Transverse colon (tissue), 4 donors: Measurements from ENCODE around the gene SLC17A8. TPM values are rescaled to one million over a fixed set of nuclear protein-coding genes. Genes with fewer than 3 reads are reported as not detected.
A peak's percentile ranks its signal among the peaks of the same experiment; 100 is the strongest.

Experiments used
- DNase-seq: peaks from one replicate; pipeline ENCODE4 v3.0.0-alpha.2; 2019
- H3K27ac ChIP-seq, 4 donors: fragments of 200-600 bp; sonication (generic); 2 replicates each; pipeline ENCODE4 v1.5.1; 2016 to 2018; ENCODE audit warnings: inconsistent platforms in 4 of 4
- H3K27me3 ChIP-seq: fragments of 200-600 bp; sonication (generic); 2 replicates; pipeline ENCODE4 v1.5.1; 2017; ENCODE audit warnings: inconsistent platforms
- H3K36me3 ChIP-seq, 4 donors: fragments of 200-600 bp; sonication (generic); 2 replicates each; pipeline ENCODE4 v1.5.1; 2017 to 2019; ENCODE audit warnings: inconsistent platforms in 4 of 4
- H3K4me1 ChIP-seq, 4 donors: fragments of 200-600 bp; sonication (generic); 2 replicates each; pipeline ENCODE4 v1.5.1; 2017 to 2020; ENCODE audit warnings: inconsistent platforms in 4 of 4
- H3K4me3 ChIP-seq, 4 donors: fragments of 200-600 bp; sonication (generic); 1 replicate in 1 of 4; 2 replicates in 3 of 4; pipeline versions ENCODE4 v1.5.1 to v1.6.1; 2017 to 2019; ENCODE audit warnings: inconsistent platforms in 4 of 4
- H3K9me3 ChIP-seq, 2 donors: fragments of 200-600 bp; sonication (generic); 2 replicates each; pipeline ENCODE4 v1.5.1; 2017 to 2019; ENCODE audit warnings: inconsistent platforms in 2 of 2
- CTCF ChIP-seq, 5 experiments: fragments of 200-600 bp in 3 of 5; fragments of 450-650 bp in 2 of 5; sonication (generic) in 3 of 5; IDR thresholded peaks; 1 replicate in 2 of 5; 2 replicates in 3 of 5; pipeline ENCODE4 v1.5.1; 2016 to 2017; ENCODE audit warnings: antibody characterized with exemption in 5 of 5, inconsistent platforms in 3 of 5, mild to moderate bottlenecking in 2 of 5, moderate library complexity in 1 of 5
- EP300 ChIP-seq: sonication (generic); formaldehyde crosslinking; IDR thresholded peaks from one replicate; pipeline ENCODE4 v1.6.1; 2017; ENCODE audit warnings: antibody characterized with exemption, low read depth
- POLR2A ChIP-seq: fragments of 450-650 bp; IDR thresholded peaks from one replicate; pipeline ENCODE4 v1.6.1; 2016; ENCODE audit warnings: antibody characterized with exemption, mild to moderate bottlenecking, moderate library complexity
- POLR2AphosphoS5 ChIP-seq, 3 donors: sonication (generic); formaldehyde crosslinking; IDR thresholded peaks; one replicate each; pipeline ENCODE4 v1.6.1; 2016; ENCODE audit warnings: antibody characterized with exemption in 3 of 3
- WGBS, 2 donors: methylation state at CpG; one replicate each; pipeline ENCODE4 v1.1.5; 2018; ENCODE audit warnings: low coverage in 1 of 2; 5-methylcytosine and 5-hydroxymethylcytosine counted together
- in situ Hi-C, 4 donors: fragments of 200-750 bp; cut with MboI; loops; one replicate each; pipeline versions ENCODE4 v1.15.0 to v1.15.1; 2017; ENCODE audit warnings: low sequenced_read_pairs in 3 of 4, low pct_ligation_motif_present in 1 of 4, low pct_unique_long_range_greater_than_20kb in 1 of 4
- intact Hi-C: fragments of 100-400 bp; cut with DNase I; formaldehyde crosslinking; loops from one replicate; pipeline ENCODE4 v1.15.1; 2023; ENCODE audit warnings: low total_unique reads
- total RNA-seq, 4 donors: library from RNA; depleted of rRNA; stranded (reverse); fragments of >200 nt; gene quantifications; one replicate each; pipeline ENCODE4 v1.1.0, GENCODE V29; 2016

Gene SLC17A8
- total RNA-seq, 4 donors from 2014 or later, result 5.4 to 21.8 (median 7.5) TPM

DNA sequence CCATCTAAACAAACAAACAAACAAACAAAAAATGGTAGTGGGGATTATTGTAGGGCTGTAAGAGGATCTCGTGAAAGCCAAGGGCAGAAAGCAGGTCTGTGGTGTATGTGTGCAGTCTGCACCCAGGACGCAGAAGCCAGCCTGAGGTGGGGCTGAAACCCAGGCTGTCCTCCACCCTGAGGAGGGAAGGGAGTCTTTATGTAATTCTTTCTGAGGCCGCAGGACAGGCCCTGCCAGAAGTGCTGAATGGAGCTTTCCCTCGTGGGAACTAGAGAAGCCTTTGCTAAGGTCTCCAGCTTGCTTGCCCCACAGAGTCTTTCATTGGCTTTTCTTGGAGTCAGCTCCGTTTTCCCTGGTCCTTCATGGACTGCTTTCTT lies 27.7 kb downstream of the SLC17A8 start:
- intact Hi-C loops (no loop called here), in situ Hi-C loops (loop anchor here in 3 of 4 donors (25.0 kb wide), 3 partner anchors 153 to 303 kb away; partner anchors contain the start of gene GAS2L3 (in 1 of the 3))
- TF ChIP-seq POLR2A (no peak), EP300 (no peak), POLR2AphosphoS5 (IDR thresholded peaks at IDR 0.05) (no peak), CTCF (IDR thresholded peaks at IDR 0.05) (no peak)

DNA sequence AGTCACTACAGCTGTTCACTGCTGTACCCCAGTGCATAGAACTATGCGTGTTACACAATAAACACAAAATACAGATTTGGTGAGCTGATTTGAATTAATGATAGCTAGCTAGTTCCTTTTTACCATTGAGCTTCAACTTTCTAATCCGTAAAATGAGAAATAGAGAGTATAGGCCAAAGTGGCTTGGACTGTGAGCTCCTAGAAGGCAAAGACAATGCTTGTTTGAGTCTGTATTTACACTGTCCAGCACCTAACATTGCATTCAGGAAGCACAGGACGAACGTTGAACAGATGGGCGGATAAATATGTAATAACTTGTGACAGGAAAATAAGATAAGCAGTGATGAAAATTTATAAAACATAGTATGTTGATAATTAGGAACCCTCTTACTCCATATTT lies 31.5 kb downstream of the SLC17A8 start:
- in situ Hi-C loops, result loop anchor here in 3 of 4 donors (25.0 kb wide), 3 partner anchors 149 to 299 kb away; partner anchors contain the start of gene GAS2L3 (in 1 of the 3)
- H3K4me1 ChIP-seq, result peaks cover 0 to 5% (median 0%) of the 10 kb centered on the region in 4 donors
- no peaks in the 10 kb centered on the region for H3K9me3 ChIP-seq
- WGBS, 2 donors, result 84 to 86% methylated on average over 5 of the region's 5 CpGs
- intact Hi-C loops, result no loop called here
- H3K4me3 ChIP-seq, result no peak overlapping the region
- no peak overlapping the region for H3K27ac ChIP-seq
- DNase-seq, result no peak
- no peak for TF ChIP-seq POLR2A
- H3K27me3 ChIP-seq, result no peaks in the 10 kb centered on the region
- H3K36me3 ChIP-seq, result no peaks in the 10 kb centered on the region

More for the DNA sequence above, 27.7 kb downstream of the SLC17A8 start:
- WGBS, 2 donors, result 78 to 81% methylated on average over 5 of the region's 5 CpGs
- Histone ChIP-seq H3K4me1 (no peaks in the 10 kb centered on the region), H3K27me3 (no peaks in the 10 kb centered on the region), H3K27ac (no peak overlapping the region), H3K9me3 (no peaks in the 10 kb centered on the region), H3K4me3 (no peak overlapping the region), H3K36me3 (no peaks in the 10 kb centered on the region)
- DNase-seq, result no peak

- no peak overlapping the region for H3K4me3 ChIP-seq
- H3K36me3 ChIP-seq, result no peaks in the 10 kb centered on the region
- 45 to 51% methylated on average over 1 to 2 of the region's 2 CpGs for WGBS, 2 donors
- intact Hi-C loops (no loop called here), in situ Hi-C loops (loop anchor here in 3 of 4 donors (25.0 kb wide), 3 partner anchors 145 to 295 kb away; partner anchors contain the start of gene GAS2L3 (in 1 of the 3))
- no peaks in the 10 kb centered on the region for H3K9me3 ChIP-seq
- TF ChIP-seq EP300 (no peak), CTCF (IDR thresholded peaks at IDR 0.05) (peak; percentile 34 to 55 (median 50))
- peaks cover 0 to 9% (median 0%) of the 10 kb centered on the region in 4 donors for H3K4me1 ChIP-seq
- DNase-seq, result peak; percentile 42
- no peaks in the 10 kb centered on the region for H3K27me3 ChIP-seq
- no peak overlapping the region for H3K27ac ChIP-seq
These were observed 35.0 kb downstream of the SLC17A8 start for GRCh38 chr12:100391856-100392255.

DNA sequence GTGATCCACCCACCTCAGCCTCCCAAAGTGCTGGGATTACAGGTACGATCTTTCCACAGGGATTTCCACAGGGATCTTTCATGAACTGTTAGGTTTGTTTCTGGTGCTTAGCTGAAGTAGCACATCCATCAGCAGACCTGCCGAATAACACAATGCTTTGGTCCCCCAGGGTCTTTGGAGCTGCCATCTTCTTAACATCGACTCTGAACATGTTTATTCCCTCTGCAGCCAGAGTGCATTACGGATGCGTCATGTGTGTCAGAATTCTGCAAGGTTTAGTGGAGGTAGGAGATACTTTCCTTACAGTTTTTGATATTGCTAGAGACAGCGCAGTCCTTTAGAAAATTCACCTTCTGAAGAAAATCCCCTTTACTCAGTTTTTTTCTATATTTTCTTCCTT lies 36.3 kb downstream of the SLC17A8 start:
- H3K27me3 ChIP-seq, result no peaks in the 10 kb centered on the region
- WGBS, 2 donors, result 91 to 97% methylated on average over 2 to 6 of the region's 6 CpGs
- no peak for DNase-seq
- no peak overlapping the region for H3K27ac ChIP-seq
- no peak overlapping the region for H3K4me3 ChIP-seq
- no peaks in the 10 kb centered on the region for H3K36me3 ChIP-seq
- H3K9me3 ChIP-seq, result no peaks in the 10 kb centered on the region
- in situ Hi-C loops (loop anchor here in 3 of 4 donors (25.0 kb wide), 3 partner anchors 144 to 294 kb away; partner anchors contain the start of gene GAS2L3 (in 1 of the 3)), intact Hi-C loops (no loop called here)
- H3K4me1 ChIP-seq, result peaks cover 0 to 16% (median 6%) of the 10 kb centered on the region in 4 donors
- TF ChIP-seq POLR2A (no peak), POLR2AphosphoS5 (IDR thresholded peaks at IDR 0.05) (no peak), EP300 (no peak), CTCF (IDR thresholded peaks at IDR 0.05) (no peak)

DNA sequence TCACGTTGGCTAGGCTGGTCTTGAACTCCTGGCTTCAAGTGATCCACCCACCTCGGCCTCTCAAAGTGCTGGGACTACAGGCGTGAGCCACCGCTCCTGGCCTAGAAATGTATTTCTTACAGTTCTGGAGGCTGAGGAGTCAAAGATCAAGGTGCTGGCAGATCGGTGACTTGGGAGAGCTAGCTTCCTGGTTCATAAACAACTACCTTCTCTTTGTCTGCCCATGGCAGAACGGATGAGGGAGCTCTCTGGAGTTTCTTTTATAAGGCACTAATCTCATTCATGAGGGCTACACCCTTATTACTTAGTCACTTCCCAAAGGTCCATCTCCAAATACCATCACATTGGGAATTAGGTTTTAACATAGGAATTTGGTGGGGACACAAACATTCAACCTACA lies 38.9 kb downstream of the SLC17A8 start:
- WGBS, 2 donors, result 63% methylated on average over 6 of the region's 6 CpGs; no CpG with 5 or more reads in 1 of the 2 donors
- Histone ChIP-seq H3K4me1 (peaks cover 0 to 24% (median 10%) of the 10 kb centered on the region in 4 donors), H3K27me3 (no peaks in the 10 kb centered on the region), H3K4me3 (no peak overlapping the region), H3K9me3 (no peaks in the 10 kb centered on the region), H3K36me3 (no peaks in the 10 kb centered on the region), H3K27ac (peak overlapping the region; percentile 36 to 78 (median 72))
- intact Hi-C loops, result no loop called here
- DNase-seq, result peak; percentile 51
- TF ChIP-seq EP300 (no peak), POLR2AphosphoS5 (IDR thresholded peaks at IDR 0.05) (peak in 1 of 3 donors; percentile 49)
- in situ Hi-C loops, result loop anchor here in 3 of 4 donors (25.0 kb wide), 3 partner anchors 141 to 291 kb away; partner anchors contain the start of gene GAS2L3 (in 1 of the 3)
